ENCODE results near the gene LFNG.
A peak's percentile ranks its signal among the peaks of the same experiment; 100 is the strongest.

The LFNG gene

DNA sequence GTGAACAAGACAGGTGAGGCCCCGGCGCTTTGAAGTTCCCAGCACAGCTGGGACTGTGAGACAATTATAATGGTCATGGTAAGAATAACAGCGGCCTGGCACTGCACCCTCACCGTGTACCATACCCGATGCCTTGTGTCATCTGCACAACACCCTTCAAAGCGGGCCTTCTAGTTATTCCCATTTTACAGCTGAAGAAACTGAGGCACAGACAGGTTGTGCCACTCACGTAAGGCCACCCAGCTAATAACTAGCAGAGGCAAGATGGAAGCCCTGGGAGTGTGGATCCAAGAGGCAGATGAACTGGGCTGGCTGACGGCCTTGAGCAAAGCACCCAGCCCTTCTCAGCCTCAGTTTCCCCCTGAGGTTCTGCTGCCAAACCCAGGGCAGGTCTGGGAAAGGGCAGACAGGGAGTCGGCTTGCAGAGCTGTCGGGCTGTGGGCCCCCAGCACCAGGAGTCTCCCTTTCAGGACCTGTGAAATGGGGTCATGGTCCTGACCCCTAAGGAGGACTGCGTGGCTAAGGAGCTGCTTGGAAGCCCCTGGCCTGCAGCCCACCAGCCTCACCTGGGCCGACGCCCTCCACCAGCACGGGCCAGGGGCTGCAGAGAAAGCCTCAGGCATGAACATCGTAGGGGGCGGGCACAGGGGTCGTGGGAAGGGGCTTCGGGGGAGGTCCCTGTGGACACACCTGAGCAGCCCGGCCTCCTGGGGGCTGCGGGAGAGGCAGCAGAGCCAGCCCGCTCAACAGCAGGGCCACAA, 15.3 kb upstream of the LFNG start:
- no peak for DNase-seq

DNA sequence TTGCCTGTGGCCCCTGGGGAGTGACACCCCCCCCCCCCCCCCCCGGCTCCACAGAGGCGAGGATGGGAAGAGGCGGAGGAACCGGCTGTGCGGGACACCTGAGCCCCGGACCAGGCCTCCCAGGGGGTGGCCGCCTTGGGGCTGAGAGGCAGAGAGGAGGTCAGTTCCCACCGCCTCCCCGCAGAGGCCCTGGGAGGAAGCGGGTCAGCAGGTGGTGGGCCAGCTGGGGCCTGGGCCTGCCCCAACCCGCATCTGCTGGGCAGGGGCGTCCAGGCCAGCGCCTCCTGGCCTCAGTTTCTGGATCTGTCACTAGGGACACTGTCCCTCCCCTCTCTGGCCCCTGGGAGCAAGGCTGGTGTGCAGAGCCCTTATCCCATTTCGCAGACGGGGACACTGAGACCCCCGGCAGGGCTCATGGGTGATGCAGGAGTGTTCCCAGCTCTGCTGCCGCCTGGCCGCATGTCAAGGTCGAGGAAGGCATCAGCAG, 14.6 kb upstream of the LFNG start:
- DNase-seq: no peak

DNA sequence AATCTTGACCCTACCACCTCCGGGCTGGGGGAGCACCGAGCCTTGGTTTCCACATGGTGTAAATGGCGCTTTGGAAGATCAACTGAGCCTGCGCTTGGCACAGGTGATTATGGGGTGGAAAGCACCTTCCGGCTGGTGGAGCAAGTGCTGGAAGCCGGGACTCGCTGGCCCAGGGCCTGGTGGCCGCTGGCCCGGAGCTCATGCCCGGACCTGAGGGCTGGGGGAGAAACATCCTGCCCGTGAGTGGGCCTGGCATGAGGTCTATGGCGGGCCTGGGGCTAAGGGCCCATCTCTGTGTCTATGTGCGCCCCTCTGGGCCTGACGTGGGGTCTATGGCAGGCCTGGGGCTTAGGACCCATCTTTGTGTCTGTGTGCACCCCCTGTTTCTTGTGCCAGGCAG, 14.2 kb upstream of the LFNG start:
- no peak for DNase-seq

DNA sequence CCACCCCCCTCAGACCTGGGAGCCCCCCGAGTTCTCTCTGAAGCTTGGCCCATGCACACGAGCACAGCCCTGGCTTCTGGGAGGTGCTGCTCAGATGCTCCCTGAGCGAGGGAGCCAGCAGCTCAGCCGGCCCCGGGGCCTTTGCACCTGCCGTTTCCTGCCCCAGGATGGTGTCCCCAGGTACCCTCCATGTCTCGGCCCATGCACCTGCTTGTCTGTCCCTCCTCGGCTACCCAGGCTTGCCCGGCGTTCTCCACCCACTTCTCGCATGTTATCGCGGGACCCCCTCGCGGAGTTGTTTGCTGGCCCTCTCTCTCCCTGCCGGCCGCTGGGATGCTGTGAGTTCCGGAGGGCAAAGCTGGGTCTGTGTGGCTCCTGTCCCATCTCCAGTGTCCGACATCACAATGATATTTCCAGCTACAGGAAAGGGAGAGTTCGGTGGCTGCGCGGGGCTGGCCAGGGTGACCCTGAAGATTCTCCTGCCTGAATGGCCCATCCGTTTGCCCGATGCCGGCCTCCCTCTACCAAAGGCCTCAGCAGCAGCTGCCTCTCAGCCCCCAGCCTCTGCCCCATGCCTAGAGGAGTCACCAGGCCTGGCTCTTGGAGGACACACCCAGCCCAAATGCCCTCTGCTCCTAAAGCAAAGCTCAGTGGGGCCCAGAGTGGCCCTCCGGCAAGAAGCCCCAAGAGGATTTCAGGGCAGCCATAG, 12.2 kb upstream of the LFNG start:
- DNase-seq: no peak

DNA sequence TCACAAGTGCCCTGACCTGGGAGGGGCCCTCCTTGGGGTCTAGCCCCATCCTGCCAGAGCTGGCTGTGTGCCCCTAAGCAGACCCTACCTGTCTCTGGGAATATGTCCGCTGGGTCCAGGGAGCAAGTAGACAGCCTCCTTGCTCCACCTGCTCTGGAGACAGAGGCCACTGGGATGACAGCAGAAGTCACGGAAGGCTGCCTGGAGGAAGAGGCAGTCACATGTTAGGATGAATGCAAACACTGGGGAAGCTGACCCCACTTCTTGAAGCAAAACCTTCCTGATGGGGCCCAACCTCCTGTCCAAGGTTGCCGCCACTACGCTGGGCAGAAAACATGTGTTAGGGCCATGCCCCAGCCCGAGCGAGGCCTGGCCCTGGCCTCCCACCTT, 11.7 kb upstream of the LFNG start:
- DNase-seq: no peak

DNA sequence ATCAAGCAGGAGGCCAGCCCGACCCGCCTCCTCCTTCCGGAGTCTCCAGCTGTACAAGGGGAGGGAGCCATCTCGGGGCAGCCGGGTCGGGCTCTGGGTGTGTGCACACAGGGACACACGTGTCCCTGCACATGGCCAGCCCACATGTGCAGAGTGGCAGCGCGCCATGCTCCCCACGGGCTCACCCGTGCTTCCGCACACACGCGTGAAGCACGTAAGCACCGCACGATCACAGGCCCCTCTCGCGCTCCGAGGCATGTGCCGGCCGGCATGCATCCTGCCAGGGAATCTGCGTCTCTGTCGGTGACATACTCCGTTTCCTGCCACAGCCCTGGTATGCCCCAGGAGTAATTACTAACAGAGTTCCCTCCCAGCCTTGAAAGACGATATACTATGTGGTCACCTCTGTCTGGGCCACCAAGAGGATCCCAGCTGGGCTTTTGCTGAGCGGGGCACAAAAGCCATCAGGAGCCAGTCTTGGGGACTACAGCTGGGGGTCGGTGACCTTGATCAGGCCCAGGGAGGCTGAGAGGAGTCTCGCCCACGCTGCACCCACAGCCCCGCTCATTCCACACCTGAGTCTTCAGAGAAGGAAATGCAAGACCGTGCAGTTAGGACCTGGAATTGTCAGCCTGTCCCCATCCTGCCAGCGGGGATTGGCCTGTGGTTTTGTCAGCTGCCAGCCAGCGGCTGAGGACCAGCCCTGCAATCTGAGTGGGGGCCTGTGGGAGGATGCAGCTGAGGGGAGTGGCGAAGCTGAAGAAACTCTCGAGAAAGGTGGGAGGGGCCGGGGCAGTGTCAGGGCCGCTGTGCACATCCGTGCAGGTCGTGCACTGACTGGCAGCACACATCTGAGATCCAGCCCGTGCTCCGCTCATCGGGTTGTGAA, 11.0 kb upstream of the LFNG start:
- DNase-seq: peak; percentile 57 to 67 (median 62)

DNA sequence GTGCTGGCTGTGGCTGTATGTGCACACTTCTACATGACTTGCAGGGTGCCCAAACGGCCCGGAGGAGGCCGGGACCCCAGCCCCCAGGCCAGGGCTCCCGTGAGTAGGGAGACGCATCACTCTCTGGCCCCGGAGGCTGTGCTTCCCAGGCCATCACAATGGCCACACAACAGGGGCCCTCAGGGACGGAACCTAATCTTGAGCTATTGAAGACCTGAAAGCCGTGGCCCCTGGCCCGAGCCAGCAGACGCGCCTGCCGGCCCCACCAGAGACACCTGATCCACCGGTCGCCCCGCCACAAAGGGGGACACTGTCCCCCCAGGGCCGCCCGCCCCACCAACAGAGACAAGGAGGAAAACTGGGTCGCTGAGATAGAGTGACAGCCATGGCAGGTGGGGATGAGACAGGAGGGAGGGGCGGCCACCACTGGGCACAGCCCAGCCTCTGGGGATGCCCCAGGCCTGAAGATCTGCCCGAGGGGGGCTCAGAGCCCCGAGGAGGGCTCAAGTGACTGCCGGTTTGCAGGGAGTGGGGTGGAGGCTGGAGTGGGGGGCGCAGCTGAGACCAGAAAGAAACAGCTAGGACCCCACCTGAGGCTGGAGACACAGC, 10.2 kb upstream of the LFNG start:
- DNase-seq: no peak

DNA sequence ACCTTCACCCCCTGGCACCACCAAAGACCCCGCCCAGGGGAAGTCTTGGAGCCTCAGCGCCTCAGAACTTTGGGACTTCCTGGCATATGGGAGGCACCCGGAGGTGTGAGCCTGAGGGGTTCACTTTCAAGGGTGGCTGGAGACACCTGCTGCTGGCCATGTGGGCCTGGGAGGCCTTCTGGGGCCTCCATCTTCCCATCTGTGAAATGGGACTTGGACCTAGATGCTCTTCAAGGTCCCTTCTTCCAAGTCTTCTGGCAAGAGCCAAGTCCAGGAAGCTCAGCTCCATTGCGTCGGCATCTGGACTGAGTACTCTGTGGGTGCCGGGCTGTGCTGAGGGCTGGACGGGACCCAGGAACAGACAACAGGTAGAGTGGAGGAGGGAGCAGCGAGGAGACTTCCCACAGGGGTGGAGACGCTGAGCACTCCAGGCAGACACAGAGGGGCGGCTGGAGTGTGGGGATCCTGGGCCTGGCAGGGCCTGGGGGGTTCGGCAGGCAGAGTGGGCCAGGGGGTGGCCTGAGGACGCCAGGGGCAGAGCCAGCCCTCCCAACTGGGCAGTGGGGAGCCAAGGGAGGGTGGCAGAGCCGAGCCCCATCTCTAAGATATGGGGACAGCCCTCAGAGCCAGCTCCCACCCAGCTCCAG, 9.3 kb upstream of the LFNG start:
- no peak for DNase-seq

DNA sequence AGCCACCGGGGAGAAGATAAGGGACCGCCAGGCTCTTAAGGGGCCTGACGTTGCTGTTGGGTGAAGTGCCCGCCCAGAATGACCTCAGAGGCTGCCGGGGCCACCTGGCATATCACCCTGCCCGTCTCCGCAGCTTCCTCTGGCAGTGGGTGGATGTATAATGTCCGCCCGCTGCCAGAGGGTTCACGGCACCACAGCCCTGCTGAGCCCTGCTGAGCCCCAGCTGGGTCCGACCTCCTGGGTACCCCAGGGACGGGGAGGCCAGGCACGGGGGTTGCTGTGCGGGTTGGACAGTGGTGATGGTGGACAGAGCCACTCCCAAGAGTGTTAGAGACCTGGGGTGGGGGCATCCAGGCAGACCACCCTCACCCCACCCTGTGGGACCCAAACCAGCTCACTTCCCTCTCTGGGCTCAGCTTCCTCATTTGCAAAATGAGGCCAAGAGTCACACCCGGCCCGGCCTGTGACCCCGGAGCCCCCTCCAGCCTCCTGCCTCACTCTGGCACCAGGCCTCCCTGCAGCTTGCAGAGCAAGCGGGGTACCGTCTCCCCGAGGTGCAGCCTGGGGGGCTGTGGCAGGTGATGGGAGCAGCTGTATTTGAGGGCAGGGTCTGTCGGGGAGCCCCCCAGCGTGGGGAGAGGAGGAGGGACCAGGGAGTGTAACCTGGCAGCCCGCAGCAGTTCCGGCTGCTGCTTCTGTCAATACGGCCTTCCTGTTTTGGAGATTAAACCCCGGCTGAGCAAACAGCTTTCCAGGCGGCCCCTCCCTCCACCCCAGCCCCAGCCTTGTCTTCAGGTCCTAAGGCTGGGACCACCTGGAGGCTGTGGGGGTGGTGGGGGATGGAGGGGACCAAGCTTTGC, 8.4 kb upstream of the LFNG start:
- DNase-seq: peak; percentile 60 to 71 (median 67)

DNA sequence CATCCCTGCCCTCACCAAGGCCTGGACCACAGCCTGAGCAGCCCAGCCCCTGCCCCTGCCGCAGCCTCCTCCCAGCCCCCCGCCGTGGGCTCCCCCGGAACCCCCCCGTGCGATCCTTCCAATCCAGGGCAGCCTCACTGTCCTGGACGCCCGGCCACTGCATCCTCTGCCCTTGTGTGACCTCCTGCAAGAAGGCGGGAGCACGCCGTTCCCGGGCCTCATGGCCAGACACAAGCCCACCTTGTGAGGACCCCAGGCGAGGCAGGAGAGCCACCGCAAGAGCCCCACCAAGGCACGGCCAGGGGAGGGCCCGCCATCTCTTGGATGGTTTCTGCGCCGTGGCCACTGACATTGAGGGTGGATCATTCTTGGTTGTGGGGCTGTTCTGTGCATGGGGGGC, 7.8 kb upstream of the LFNG start:
- no peak for DNase-seq

DNA sequence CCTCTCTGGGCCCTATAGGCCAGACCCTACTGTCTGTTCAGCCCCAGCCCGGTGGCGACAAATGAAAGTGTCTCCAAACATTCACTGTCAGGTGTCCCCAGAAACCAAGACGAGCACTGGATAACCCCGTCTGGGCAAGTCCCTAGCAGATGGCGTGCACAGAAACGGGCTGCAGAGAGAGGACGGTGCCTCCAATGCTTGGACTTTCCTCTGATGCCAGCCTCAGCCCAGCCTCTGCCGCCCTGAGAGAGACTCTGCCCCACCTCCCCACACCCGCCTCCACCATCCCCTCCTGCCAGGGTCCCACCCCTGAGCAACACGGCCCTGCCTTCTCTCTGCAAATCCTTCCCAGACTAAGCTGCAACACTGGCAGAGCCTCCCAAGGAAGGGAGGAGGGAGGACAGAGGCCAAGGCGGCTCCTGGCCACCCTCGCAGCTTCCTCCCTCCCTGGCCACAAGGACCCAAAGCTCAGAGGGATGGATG, 7.4 kb upstream of the LFNG start:
- DNase-seq: peak; percentile 65 to 77 (median 76)

DNA sequence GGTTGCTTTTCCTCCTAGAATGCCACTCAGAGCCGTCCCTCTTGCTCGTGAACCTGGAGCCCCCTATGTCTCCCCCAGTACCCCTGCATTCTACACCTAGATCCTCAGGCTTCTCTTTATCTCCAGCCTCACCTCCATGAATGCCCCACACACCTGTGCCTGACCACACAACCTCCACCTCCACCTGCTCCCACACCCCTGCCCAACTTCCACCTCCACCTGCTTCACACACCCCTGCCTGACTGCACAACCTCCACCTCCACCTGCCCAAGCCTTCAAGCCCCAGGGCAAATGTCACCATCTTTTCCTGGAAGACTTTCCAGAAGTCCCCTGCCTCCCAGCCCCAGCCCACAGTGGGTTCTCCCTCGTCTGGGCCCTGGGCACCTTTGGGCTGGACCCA, 6.9 kb upstream of the LFNG start:
- no peak for DNase-seq

DNA sequence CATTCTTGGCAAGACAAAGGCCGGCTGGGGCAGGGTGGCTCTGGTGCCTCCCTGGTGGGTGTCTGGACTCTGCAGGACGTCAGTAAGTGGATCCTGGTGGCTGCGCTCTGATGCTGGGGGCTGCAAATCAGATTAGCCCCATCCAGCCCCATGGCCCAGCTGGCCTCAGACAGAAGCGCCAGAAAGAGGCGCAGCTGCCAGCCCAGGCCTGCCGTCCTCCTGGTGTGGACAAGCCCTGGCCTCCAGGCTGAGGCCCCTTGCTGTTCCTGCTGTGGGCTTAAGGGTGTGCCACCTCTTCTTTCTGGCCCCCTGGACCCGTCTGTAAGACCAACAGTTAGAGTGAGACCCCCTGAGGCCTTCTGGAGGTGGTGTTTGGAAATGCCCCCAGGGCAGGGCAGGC, 5.9 kb upstream of the LFNG start:
- DNase-seq: no peak

DNA sequence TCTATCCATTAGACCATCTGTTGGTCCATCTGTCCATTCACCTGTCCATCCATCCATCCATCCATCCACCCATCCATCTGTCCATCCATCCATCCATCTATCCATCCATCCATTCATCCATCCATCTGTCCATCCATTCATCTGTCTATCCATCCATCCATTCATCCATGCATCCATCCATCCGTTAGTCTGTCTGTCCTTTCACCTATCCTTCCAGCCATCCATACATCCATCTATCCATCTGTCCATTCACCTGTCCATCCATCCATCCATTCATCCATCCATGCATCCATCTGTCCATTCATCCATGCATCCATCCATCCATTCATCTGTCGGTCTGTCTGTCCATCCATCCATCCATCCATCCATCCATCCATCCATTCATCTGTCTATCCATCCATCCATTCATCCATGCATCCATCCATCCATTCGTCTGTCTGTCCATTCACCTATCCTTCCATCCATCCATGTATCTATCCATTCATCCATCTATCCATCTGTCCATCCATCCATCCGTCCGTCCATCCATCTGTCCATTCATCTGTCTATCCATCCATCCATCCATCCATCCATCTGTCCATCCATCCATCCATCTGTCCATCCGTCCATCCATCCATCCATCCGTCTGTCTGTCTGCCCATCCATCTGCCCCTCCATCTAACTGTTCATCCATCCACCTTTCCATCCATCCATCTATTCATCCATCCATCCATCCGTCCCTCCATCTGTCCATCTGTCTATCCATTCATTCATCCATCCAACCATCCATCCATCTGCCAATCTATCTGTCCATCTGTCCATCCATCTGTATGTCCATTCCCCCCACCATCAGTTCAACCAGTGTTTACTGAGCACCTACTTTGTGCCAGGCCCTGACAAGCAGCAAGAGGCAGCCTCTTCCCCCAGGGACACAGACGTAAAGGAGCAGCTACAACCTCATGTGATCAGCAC, 4.8 kb upstream of the LFNG start:
- no peak for DNase-seq

DNA sequence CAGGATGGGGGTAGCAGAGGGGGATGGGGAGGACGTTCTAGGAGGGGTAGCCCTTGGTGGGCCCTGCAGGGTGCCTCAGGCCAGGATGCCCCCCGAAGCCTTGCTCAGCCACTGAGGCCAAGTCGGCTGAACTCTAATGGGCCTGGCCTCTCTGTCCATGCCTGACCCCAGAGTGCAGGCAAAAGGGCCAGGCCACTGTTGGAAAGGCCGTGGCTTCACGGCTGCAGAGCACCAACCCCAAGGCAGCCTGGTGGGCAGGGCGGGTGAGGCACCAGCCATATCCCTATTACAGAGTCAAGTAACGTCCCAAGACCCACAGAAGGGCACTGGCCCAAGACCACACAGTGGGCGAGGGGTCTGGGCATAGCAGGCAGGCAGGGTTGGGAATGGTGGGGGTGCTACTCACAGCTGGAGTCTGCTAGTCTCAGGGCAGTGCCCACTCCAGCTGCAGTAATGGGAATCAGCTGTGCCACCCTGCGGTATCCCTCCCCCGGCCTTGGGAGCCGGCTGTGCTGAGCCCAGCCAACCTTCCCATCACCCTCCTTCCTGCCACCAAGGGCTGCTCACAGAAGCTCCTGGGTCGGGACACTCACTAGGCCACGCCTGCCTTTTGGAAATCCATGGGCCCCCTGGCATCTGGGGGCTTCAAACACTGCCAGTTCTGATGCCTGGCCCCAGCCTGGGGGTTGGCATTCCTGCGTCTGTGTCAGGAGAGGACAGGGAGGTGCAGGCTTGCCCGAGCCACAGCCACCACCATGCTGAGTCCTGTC, 4.0 kb upstream of the LFNG start:
- no peak for DNase-seq

DNA sequence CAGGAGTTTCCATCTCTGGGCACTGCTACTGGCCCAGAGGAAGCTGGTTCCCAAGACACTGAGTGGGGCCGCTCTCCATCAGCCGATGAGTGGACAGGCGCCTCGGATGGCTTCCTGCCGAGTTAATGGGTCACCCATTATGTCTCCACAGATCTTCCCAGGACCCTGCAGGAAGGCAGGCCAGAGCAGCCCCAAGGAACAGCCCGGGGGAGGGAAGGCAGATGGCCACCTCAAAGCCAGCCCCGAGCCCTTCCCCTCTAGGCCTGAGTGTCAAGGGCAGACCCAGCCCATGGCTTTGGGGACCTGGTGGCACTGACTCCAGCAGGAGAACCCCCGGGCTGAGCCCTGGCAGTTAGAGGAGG, 3.4 kb upstream of the LFNG start:
- no peak for DNase-seq

DNA sequence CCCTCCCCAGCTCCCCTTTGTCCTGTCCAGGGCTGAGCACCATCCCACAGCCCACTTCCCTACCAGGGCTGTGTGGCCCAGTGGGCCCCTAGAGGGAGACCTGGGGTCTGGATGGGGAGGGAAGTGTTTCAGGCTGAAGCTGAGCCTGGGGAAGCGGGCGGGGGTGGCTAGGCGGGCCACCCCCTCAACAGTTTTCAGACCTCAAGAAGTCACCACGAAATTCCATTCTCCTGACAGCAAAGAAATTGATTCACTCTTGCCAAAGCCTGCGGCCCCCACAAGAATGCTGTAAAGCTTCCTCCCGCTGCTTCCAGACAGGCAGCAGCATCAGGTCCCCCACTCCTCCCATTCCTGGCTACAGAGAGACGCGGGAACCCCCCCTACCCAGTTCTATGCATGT, 2.5 kb upstream of the LFNG start:
- DNase-seq: peak in 2 of 3 donors; percentile 24 to 32

DNA sequence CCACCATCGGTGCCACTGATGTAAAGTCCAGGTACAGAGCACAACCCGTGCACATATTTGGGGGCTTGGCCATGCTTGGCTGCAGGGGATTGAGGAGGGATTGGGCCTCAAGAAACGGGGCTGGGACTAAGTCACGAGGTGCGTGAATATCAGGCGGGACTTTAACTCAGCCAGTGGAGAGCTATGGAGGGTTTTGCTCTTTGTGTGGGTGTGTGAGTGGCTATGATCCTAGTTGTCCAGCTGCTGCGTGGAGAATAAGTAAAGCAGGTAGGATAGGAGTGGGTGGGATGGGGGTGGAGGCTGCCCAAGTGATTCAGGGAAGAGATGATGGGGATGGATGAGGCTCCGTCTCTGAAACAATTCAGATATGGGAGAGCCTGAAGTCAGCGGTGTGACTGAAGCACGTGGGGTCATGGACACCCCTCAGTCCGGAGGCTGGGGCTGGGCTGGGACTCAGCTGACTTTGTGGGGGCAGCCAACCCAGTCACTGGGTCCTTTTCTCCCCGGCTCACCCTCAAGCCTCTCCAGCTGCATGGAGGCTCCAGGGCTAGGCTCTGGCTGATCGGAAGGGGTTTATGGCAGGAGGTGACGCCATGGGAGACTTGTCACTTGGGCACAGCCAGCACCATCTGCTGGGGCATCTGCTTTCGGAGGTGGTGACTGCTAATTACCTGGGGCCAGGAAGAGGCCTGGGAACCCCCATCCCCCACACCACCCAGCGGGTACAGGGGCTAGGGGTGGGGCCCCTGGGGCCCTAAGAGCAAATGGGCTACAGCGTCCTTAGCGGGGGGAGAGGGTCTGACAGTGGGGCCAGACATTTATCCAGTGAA, 1.7 kb upstream of the LFNG start:
- no peak for DNase-seq

Measured in suppressor macrophage treated with lipopolysaccharide for 1 hour (primary cell).